Uterus (tissue), 4 donors: Measurements from ENCODE around the gene ABT1. TPM values are rescaled to one million over a fixed set of nuclear protein-coding genes. Genes with fewer than 3 reads are reported as not detected.

Experiments
- DNase-seq, 2 donors: peaks; one replicate each; pipeline ENCODE4 v3.0.0-alpha.2; 2019 to 2020
- H3K27ac ChIP-seq, 2 donors: fragments of 200-600 bp; sonication (generic); 1 replicate in 1 of 2; 2 replicates in 1 of 2; pipeline ENCODE4 v1.5.1; 2016 to 2018
- H3K27me3 ChIP-seq, 2 donors: fragments of 200-600 bp; sonication (generic); one replicate each; pipeline ENCODE4 v1.5.1; 2018 to 2019; ENCODE audit warnings: control low read depth in 1 of 2
- H3K36me3 ChIP-seq, 2 donors: fragments of 200-600 bp; sonication (generic); one replicate each; pipeline ENCODE4 v1.5.1; 2019; ENCODE audit warnings: control low read depth in 1 of 2
- H3K4me1 ChIP-seq, 2 donors: fragments of 200-600 bp; sonication (generic); one replicate each; pipeline ENCODE4 v1.5.1; 2018 to 2019; ENCODE audit warnings: control low read depth in 1 of 2
- H3K4me3 ChIP-seq, 2 donors: fragments of 200-600 bp; sonication (generic); 1 replicate in 1 of 2; 2 replicates in 1 of 2; pipeline ENCODE4 v1.5.1; 2018 to 2019; ENCODE audit warnings: mild to moderate bottlenecking in 1 of 2
- H3K9me3 ChIP-seq, 2 donors: fragments of 200-600 bp; sonication (generic); one replicate each; pipeline ENCODE4 v1.5.1; 2019; ENCODE audit warnings: control low read depth in 1 of 2
- CTCF ChIP-seq, 4 experiments: fragments of 200-600 bp in 2 of 4; fragments of 450-650 bp in 2 of 4; sonication (generic) in 2 of 4; IDR thresholded peaks; one replicate each; pipeline ENCODE4 v1.5.1; 2016 to 2019; ENCODE audit warnings: antibody characterized with exemption in 4 of 4, mild to moderate bottlenecking in 2 of 4, moderate library complexity in 1 of 4
- POLR2A ChIP-seq, 2 donors: fragments of 450-650 bp; IDR thresholded peaks; one replicate each; pipeline ENCODE4 v1.6.1; 2016; ENCODE audit warnings: antibody characterized with exemption in 2 of 2, mild to moderate bottlenecking in 1 of 2, moderate library complexity in 1 of 2
- intact Hi-C: fragments of 100-400 bp; cut with DNase I; formaldehyde crosslinking; loops from one replicate; pipeline ENCODE4 v1.15.1; 2023; ENCODE audit warnings: low total_unique reads
- total RNA-seq, 4 donors: library from RNA; depleted of rRNA in 3 of 4; stranded (reverse); fragments of >200 nt in 3 of 4; gene quantifications; one replicate each; pipeline versions ENCODE4 v1.1.0 to v1.2.4, GENCODE V29; 2014 to 2023
- donor health status: DM: yes; HTN: yes; CAD: no.

The ABT1 gene
- total RNA-seq, 4 donors from 2014 or later = 10.5 to 18.7 (median 16.1) TPM

- H3K4me1 ChIP-seq = no peaks in the 10 kb centered on the region
- intact Hi-C loops = no loop called here
Measured at GRCh38 chr6:26581164-26581915, 15.4 kb upstream of the ABT1 start.

GRCh38 chr6:26588965-26589364 is 7.8 kb upstream of the ABT1 start:
- no peak for TF ChIP-seq CTCF (IDR thresholded peaks at IDR 0.05)
- no peak for TF ChIP-seq POLR2A (IDR thresholded peaks at IDR 0.05)

More at GRCh38 chr6:26581164-26581915, 15.4 kb upstream of the ABT1 start:
- no peak overlapping the region for H3K4me3 ChIP-seq
- no peak for DNase-seq
- H3K36me3 ChIP-seq = no peaks in the 10 kb centered on the region
- H3K9me3 ChIP-seq = no peaks in the 10 kb centered on the region
- no peak for TF ChIP-seq CTCF (IDR thresholded peaks at IDR 0.05)
- no peak for TF ChIP-seq POLR2A (IDR thresholded peaks at IDR 0.05)
- no peak overlapping the region for H3K27ac ChIP-seq
- peaks cover 0 to 32% of the 10 kb centered on the region in 2 donors for H3K27me3 ChIP-seq

GRCh38 chr6:26592649-26593048 is 4.1 kb upstream of the ABT1 start:
- no peak for DNase-seq
- peaks cover 0 to 2% of the 10 kb centered on the region in 2 donors for H3K4me1 ChIP-seq
- peaks cover 0 to 46% of the 10 kb centered on the region in 2 donors for H3K27me3 ChIP-seq
- H3K27ac ChIP-seq = no peak overlapping the region
- H3K9me3 ChIP-seq = no peaks in the 10 kb centered on the region
- no peak overlapping the region for H3K4me3 ChIP-seq
- TF ChIP-seq POLR2A (IDR thresholded peaks at IDR 0.05) = no peak
- no peak for TF ChIP-seq CTCF (IDR thresholded peaks at IDR 0.05)
- intact Hi-C loops = no loop called here
- H3K36me3 ChIP-seq = no peaks in the 10 kb centered on the region

More at GRCh38 chr6:26588965-26589364, 7.8 kb upstream of the ABT1 start:
- intact Hi-C loops = no loop called here
- H3K27ac ChIP-seq = no peak overlapping the region
- H3K9me3 ChIP-seq = no peaks in the 10 kb centered on the region
- H3K4me3 ChIP-seq = no peak overlapping the region
- DNase-seq = no peak
- peaks cover 0 to 54% of the 10 kb centered on the region in 2 donors for H3K27me3 ChIP-seq
- no peaks in the 10 kb centered on the region for H3K36me3 ChIP-seq
- no peaks in the 10 kb centered on the region for H3K4me1 ChIP-seq

- TF ChIP-seq POLR2A (IDR thresholded peaks at IDR 0.05) (no peak), CTCF (IDR thresholded peaks at IDR 0.05) (no peak)
- H3K4me1 ChIP-seq = peaks cover 0 to 8% of the 10 kb centered on the region in 2 donors
- H3K9me3 ChIP-seq = no peaks in the 10 kb centered on the region
- peaks cover 0 to 46% of the 10 kb centered on the region in 2 donors for H3K27me3 ChIP-seq
- intact Hi-C loops = no loop called here
- no peak overlapping the region for H3K27ac ChIP-seq
- DNase-seq = no peak
- no peaks in the 10 kb centered on the region for H3K36me3 ChIP-seq
- H3K4me3 ChIP-seq = no peak overlapping the region
Measured at GRCh38 chr6:26593278-26594130, 3.2 kb upstream of the ABT1 start.

GRCh38 chr6:26594131-26594498 is 2.6 kb upstream of the ABT1 start:
- H3K9me3 ChIP-seq = no peaks in the 10 kb centered on the region
- intact Hi-C loops = no loop called here
- TF ChIP-seq POLR2A (IDR thresholded peaks at IDR 0.05) (no peak), CTCF (IDR thresholded peaks at IDR 0.05) (no peak)
- peaks cover 0 to 46% of the 10 kb centered on the region in 2 donors for H3K27me3 ChIP-seq
- H3K36me3 ChIP-seq = no peaks in the 10 kb centered on the region
- DNase-seq = no peak
- no peak overlapping the region for H3K27ac ChIP-seq
- no peak overlapping the region for H3K4me3 ChIP-seq
- H3K4me1 ChIP-seq = peaks cover 0 to 8% of the 10 kb centered on the region in 2 donors
